ENCODE measurements around the gene CELF4.

The CELF4 gene

DNA sequence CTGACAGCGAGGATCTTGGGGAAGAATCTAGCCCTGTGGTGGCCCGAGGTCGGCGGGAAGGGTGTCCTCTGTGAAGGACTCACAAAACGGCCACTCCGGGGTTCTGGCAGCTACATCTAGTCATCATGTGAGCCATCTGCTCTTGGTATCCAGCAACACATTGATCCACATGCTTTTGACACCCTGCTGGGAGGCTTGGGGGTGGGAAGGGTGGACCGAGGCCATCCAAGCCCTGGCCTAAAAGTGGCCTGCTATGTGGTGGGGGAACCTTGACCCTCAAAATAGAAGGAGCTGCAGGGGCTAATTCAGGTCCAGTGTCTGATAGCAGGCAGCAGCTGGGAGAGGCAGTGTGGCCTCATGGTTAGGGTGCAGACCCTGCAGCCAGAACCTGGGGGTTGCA is 145.7 kb downstream of the CELF4 start:
- TF ChIP-seq, protein P1, sequence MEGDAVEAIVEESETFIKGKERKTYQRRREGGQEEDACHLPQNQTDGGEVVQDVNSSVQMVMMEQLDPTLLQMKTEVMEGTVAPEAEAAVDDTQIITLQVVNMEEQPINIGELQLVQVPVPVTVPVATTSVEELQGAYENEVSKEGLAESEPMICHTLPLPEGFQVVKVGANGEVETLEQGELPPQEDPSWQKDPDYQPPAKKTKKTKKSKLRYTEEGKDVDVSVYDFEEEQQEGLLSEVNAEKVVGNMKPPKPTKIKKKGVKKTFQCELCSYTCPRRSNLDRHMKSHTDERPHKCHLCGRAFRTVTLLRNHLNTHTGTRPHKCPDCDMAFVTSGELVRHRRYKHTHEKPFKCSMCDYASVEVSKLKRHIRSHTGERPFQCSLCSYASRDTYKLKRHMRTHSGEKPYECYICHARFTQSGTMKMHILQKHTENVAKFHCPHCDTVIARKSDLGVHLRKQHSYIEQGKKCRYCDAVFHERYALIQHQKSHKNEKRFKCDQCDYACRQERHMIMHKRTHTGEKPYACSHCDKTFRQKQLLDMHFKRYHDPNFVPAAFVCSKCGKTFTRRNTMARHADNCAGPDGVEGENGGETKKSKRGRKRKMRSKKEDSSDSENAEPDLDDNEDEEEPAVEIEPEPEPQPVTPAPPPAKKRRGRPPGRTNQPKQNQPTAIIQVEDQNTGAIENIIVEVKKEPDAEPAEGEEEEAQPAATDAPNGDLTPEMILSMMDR (IDR thresholded peaks at IDR 0.05; ENCODE audit: low read depth, low read length, missing control alignments), result no peak
- H3K4me3 ChIP-seq (ENCODE audit: low read depth, low read length), result no peak overlapping the region
- DNase-seq (ENCODE audit: low read depth), result no peak

DNA sequence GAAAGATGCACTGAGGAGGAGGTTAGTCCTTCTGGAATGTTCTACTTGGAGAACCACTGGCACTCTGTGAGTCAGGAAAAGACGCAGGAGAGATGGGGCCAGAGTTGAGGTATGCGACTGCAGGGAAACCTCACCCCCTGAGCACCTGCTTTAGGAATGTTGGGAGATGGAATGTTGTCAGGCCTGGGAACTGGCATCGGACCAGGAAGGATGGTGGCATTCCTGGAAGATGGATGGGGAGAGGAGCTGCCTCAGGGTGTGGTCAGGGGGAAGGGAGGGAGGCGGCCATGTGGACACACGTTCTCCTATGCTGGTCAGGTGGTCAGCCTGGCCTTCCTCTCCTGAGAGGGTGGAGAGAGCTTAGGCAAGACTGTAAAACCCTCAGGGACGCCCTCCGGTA is 146.3 kb downstream of the CELF4 start:
- TF ChIP-seq, protein P1 (IDR thresholded peaks at IDR 0.05; ENCODE audit: low read depth, low read length, missing control alignments), result no peak
- DNase-seq (ENCODE audit: low read depth), result no peak
- H3K4me3 ChIP-seq (ENCODE audit: low read depth, low read length), result no peak overlapping the region

DNA sequence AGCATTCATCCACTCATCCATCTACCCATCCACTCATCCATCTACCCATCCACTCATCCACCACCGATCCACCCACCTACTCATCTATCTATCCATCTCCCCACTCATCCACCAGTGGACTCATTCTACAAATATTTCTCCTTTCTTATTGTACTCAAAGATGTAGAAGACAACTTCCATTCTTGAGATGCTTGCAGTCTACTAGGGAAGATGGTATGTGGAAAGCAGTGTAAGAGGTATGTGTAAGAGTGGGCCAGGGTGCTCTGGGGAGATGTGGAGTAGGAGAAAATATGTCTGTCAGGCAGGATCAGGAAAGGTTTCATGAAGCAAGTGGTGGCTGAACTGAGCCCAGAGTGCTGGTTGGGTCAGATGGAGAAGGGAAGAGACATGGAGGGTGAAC is 150.8 kb downstream of the CELF4 start:
- H3K4me3 ChIP-seq (ENCODE audit: low read depth, low read length), result no peak overlapping the region
- no peak for DNase-seq (ENCODE audit: low read depth)
- TF ChIP-seq, protein P1 (IDR thresholded peaks at IDR 0.05; ENCODE audit: low read depth, low read length, missing control alignments), result no peak

DNA sequence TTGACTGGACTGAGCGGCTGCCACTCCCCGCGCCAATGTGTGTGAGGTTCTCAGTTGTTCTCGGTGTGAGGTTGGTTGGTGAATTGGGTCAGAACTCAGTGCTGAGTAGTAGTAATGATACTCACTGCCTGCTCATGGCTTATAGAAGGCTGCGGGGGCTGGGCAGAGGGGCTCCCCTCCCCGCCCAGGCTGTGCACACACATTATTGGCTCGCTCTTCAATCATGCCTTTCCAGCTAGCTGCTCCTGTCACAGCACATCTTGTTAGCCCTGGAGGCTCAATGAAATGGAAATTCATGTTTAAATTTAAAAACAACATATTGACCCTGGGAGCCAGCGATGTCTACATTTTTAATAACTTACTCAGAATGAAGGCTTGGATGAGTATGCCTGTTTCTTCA is 152.8 kb downstream of the CELF4 start:
- TF ChIP-seq, protein P1 (IDR thresholded peaks at IDR 0.05; ENCODE audit: low read depth, low read length, missing control alignments), result no peak
- no peak overlapping the region for H3K4me3 ChIP-seq (ENCODE audit: low read depth, low read length)
- DNase-seq (ENCODE audit: low read depth), result no peak

DNA sequence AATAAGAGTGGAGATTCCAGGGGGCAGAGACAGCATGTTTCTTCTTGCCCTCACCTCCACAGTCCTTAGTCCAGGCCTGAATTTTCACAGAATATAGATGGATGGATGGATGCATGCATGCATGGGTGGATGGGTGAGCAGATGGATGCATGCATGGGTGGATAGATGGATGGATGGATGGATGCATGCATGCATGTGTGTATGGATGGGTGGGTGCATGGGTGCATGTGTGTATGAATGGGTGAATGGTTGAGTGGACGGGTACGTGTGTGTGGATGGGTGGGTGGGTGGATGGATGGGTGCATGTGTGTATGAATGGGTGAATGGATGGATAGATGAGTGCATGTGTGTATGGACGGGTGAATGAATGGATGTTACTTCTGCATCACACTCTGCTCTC is 153.3 kb downstream of the CELF4 start:
- TF ChIP-seq, protein P1 (IDR thresholded peaks at IDR 0.05; ENCODE audit: low read depth, low read length, missing control alignments), result no peak
- DNase-seq (ENCODE audit: low read depth), result no peak
- H3K4me3 ChIP-seq (ENCODE audit: low read depth, low read length), result no peak overlapping the region

DNA sequence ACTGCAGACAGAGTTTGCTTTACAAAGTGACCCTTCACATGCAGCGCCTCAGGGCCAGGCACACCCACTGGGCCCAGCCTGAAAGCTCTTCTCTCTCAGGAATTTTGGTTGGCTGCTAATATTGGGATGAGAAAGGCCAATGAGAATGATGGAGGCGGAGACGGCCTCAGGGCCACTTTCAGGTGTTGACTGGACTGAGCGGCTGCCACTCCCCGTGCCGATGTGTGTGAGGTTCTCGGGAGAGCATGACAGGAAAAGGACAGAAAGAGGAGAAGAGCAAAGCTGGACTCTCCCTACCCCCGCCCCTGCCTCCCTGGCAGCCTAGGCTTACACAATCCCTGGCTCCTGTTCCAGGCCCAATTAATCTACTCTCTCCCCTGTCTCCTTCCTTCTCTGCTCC is 155.7 kb downstream of the CELF4 start:
- no peak for DNase-seq (ENCODE audit: low read depth)
- no peak overlapping the region for H3K4me3 ChIP-seq (ENCODE audit: low read depth, low read length)
- TF ChIP-seq, protein P1 (IDR thresholded peaks at IDR 0.05; ENCODE audit: low read depth, low read length, missing control alignments), result no peak

DNA sequence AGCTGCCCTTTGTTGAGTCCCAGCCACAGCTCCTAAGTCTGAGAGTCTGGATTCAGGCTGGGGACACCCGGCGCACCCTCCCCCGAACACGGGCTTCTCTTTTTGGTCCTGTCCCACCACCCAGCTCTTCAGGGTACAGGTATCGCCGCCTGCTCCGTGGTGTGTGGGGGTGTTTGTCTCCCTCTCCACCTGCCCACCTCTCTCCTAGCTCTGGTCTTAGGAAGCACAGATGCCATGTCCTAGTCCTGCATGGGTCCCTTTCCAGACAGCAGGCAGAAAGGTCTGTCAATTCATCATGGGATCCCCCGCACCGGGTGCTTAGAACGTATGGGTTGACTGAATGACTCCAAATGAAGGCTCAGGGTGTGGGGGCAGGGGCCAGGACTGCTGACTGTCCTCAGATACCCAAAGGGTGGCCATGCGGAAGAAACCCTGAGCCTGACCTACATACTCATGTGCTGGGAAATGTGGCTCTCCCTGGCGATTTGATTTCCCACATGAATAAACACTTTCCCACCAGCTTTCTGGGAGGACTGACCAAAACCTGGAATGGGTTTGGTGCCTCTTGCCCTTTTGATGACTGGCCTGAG is 156.8 kb downstream of the CELF4 start:
- no peak for DNase-seq (ENCODE audit: low read depth)
- TF ChIP-seq, protein P1 (IDR thresholded peaks at IDR 0.05; ENCODE audit: low read depth, low read length, missing control alignments), result no peak
- H3K4me3 ChIP-seq (ENCODE audit: low read depth, low read length), result no peak overlapping the region

Data from GM12864 (cell line).